GM10248 (cell line): ENCODE data around the gene OSMR.
A peak's percentile ranks its signal among the peaks of the same experiment; 100 is the strongest.

ENCODE experiments used
- CTCF ChIA-PET: fragments of 300-600 bp; sonication (Branson Sonifier 250); formaldehyde crosslinking; extraction: SDS; loops from one replicate; lab custom pipeline; 2021; ENCODE audit warnings: antibody characterized with exemption; lab: Yijun Ruan, JAX
- POLR2A ChIA-PET: fragments of 350-650 bp; sonication (Branson Sonifier 250); formaldehyde crosslinking; extraction: SDS; loops from one replicate; lab custom pipeline; 2020; ENCODE audit warnings: antibody characterized with exemption; lab: Yijun Ruan, JAX
- DNase-seq: peaks from one replicate; pipeline ENCODE4 v3.0.0; 2012; ENCODE audit errors: extremely low spot score
- CTCF ChIP-seq: IDR thresholded peaks from 2 replicates; pipeline ENCODE4 v1.5.1; 2012; ENCODE audit warnings: mild to moderate bottlenecking, low read depth; ENCODE audit errors: extremely low read depth, missing control alignments, control extremely low read depth

Gene OSMR

GRCh38 chr5:38827525-38827924, 18.3 kb upstream of the OSMR start:
- ChIA-PET CTCF (interaction anchor here (0.8 to 2.4 kb wide), 8 partner anchors 10 to 445 kb away, joined by 3 to 8 read pairs (median 4); no protein-coding TSS in a partner anchor), POLR2A (no interaction called here)
- no peak for DNase-seq
- no peak for TF ChIP-seq CTCF

- no peak for TF ChIP-seq CTCF
- ChIA-PET CTCF (interaction anchor here (0.7 to 2.2 kb wide), 6 partner anchors 9 to 389 kb away, joined by 3 to 7 read pairs (median 3); no protein-coding TSS in a partner anchor), POLR2A (no interaction called here)
- no peak for DNase-seq
Observed at GRCh38 chr5:38830521-38831051, 15.2 kb upstream of the OSMR start.

- no peak for DNase-seq
- POLR2A ChIA-PET, result no interaction called here
- CTCF ChIA-PET, result interaction anchor here (0.9 to 2.2 kb wide), 5 partner anchors 9 to 390 kb away, joined by 3 to 7 read pairs (median 4); no protein-coding TSS in a partner anchor
- TF ChIP-seq CTCF, result no peak
Observed at GRCh38 chr5:38831117-38831516, 14.7 kb upstream of the OSMR start.

- peak; percentile 20 for DNase-seq
- POLR2A ChIA-PET, result no interaction called here
- CTCF ChIA-PET, result interaction anchor here (0.8 to 2.2 kb wide), 5 partner anchors 10 to 249 kb away, joined by 3 to 7 read pairs (median 4); no protein-coding TSS in a partner anchor
- peak; percentile 40 for TF ChIP-seq CTCF
Observed at GRCh38 chr5:38831909-38832308, 13.9 kb upstream of the OSMR start.

- no peak for TF ChIP-seq CTCF
- ChIA-PET POLR2A (no interaction called here), CTCF (interaction anchor here (0.8 to 1.6 kb wide), 4 partner anchors 9 to 391 kb away, joined by 3 to 6 read pairs (median 4); no protein-coding TSS in a partner anchor)
- no peak for DNase-seq
Observed at GRCh38 chr5:38832810-38833209, 13.0 kb upstream of the OSMR start.

GRCh38 chr5:38835887-38836286, 9.9 kb upstream of the OSMR start:
- CTCF ChIA-PET, result no interaction called here
- POLR2A ChIA-PET, result no interaction called here
- no peak for DNase-seq
- TF ChIP-seq CTCF, result no peak
